Renal cortical epithelial cell (primary cell): ENCODE results near the gene RTP5. TPM values are rescaled to one million over a fixed set of nuclear protein-coding genes. Genes with fewer than 3 reads are reported as not detected.

ENCODE experiments used
- DNase-seq: peaks from one replicate; pipeline ENCODE4 v3.0.0-alpha.2; 2011; ENCODE audit warnings: low read depth
- total RNA-seq: library from RNA; depleted of rRNA; stranded (reverse); fragments of >200 nt; gene quantifications from 2 replicates; pipeline ENCODE4 v1.2.3, GENCODE V29; 2014

The RTP5 gene
- total RNA-seq, 1 donor from 2014 or later, result not detected

DNA sequence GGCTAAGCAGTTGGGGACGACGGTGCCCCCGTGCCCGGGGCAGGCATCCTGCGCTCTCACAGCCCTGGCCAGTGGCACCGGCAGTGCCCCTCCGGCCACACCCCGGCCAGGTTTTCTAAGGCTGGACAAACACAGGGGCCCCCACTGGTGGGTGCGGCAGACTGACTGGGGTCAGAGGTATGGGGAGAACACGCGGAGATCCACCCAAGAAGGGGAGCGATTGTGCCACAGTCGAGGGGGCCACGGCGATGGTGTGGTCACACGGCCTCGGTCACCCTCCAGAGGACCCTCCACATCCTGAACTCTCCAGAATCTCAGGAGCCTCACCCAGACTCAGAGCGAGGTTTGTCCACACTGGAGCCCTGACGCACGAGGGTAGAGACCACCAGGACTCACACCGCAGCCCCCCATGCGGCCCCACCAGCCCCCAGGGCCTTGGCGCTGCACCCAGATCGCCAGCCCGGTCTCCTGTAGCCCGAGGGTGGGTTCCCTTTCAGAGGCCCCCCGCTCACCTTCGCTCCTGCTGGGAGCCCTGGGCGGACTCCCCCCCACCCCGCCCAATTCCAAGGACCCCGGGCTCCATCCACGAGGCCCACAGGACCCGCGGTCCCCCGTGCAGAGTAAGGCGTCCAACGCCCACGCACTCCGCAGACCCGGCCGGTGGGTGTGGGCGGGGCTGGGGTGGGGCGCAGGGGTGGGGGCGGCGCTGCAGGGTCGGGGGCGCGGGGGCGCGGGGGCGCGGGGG lies 26.0 kb upstream of the RTP5 start:
- no peak for DNase-seq

DNA sequence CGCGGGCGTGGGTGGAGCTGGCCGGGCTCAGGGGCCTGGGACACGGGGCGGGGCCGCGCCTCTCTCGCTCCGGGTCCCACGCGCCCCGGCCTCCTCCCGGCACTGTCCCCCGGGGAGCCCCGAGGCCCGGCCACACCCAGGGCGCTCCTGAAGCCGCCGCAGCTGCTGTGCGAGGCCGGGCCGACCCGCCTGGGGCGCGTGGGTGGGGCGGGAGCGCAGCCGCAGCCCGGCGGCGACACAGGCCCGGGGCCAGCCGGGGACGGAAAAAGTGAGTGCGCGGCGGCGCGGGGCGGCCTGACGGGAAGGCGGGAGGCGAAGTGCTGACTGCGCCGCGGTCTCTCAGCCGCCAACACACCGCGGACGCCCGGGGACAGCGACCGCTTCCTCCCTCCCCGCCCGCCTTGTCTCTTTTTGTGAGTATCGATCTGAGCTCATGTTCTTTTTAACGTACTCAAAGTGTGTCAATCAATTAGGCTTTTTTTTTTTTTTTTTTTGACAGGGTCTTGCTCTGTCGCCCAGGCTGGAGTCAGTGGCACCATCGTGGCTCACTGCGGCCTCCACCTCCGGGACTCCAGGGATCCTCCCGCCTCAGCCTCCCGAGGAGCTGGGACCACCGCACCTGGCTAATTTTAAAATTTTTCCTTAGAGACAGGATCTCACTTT lies 25.3 kb upstream of the RTP5 start:
- DNase-seq, result no peak

DNA sequence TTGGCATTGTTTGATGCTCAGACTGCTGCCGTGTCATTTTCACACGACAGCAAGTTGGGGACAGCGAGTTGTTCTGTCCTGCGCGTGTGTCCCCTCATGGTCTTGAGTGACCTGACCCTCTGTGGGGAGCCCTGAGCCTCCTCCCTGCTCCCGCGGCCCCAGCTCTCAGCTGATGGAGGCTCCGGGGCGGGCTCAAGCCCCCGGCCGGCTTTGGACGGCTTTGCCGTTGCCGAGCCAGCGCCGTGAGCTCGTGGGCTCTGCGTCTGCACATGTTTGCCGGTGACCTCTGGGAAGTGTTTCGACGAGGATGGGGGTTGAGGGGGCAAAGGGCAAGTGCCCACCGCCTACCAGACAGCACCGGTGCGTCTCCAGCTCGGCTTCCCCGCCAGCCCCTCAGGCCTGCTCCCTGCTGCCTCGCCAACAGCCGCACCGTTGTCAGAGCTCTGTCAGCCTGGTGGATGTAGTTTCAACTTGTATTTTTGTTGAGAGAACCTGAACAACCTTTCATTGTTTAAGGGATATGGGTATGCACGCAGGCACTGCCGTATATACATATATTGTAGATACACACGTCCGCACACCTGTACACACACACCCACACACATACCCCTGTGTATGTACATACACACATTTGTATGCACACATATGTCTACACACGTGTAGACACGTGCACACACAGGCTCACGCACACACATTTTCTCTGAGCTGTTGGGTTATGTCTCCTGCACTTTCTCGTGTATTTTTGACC lies 24.5 kb upstream of the RTP5 start:
- DNase-seq, result no peak

DNA sequence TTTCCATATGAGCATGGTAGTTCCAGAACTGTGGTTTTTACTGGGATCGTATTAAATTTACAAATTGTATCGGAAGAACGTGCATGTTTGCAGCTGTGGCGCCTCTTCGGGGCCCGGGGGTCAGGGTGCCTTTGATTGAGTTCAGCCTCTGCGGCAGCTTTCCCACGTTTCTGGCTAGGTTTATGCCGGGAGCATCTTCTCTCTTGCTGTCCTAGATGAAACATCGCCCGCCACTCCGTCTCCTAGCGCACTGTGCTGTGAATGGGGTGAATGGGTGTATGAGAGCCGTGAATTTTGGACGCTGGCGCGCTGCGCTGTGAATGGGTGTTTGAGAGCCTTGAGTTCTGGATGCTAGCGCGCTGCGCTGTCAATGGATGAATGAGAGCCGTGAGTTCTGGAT lies 23.1 kb upstream of the RTP5 start:
- no peak for DNase-seq

DNA sequence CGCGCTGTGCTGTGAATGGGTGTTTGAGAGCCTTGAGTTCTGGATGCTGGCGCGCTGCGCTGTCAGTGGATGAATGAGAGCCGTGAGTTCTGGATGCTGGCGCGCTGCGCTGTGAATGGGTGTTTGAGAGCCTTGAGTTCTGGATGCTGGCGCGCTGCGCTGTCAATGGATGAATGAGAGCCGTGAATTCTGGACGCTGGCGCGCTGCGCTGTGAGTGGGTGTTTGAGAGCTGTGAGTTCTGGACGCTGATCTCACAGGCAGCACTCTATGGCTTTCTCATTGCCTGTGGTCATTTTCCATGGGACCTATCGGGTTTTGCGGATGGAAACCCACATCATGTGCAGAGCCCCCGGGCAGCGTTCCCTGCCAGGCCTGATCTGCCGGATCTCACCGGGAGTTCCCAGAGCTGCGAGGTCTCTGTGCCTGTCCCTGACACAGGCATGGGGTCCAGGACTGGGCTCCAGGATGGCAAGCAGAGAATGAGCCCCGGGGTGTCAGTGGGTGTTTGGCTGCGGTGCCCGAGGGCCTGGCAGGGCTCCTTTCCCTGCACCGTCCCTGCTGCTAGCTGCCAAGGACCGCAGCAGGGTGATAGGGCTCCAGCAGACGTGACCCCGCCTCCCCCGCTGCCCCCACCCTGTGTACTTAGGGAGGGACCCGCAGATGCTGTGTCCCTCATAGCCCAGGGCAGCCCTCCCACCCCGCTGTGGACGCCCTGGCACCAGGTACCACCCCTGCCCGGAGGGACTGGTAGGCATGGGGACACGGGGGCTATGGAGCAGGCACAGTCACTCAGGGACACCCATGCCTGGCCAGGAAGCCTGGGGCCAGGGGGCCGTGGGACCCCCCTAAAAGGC lies 20.5 kb upstream of the RTP5 start:
- no peak for DNase-seq

DNA sequence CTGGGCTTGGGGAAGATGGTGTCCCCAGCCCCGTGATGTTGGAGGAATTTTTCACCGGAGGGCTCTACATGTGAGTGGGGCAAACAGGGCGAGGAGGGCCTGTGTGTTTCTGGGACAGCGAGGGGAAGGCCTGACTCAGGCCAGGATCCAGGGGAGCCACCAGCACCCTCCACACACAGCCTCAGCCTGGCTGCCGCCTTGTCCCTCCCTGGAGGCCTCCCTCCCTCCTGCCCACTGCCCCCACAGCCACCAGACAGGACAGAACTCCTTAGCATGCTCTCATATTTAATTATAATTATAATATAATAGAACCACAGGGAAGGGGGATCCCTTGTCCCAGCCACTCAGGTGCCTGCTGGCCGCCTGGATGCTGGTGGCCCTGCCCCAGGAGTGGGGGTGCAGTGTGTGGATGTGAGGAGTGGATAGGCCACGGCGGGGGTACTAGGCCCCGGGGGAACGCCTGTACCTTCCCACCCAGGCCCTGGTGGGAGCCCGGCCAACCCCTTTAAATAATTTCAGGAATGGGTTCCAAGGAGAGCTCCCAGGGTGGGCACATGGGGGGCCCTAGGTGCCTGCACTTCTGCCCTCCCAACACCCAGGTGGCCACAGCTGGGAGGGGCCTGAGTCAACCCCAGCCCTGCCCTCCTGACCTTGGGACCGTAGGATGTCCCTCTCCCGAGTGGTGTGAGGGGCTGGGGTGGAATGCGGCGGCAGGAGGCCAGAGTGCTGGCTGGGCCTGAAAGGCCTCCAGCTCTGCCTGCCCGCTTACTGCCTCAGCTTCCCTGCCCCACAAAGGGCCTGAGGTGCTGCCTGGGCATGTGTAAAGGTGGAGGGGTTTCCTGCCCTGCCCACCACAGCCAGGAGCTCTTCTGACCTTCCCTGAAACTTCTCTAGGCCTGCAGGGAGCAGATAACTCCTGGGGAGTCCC lies 19.6 kb upstream of the RTP5 start:
- DNase-seq, result no peak

DNA sequence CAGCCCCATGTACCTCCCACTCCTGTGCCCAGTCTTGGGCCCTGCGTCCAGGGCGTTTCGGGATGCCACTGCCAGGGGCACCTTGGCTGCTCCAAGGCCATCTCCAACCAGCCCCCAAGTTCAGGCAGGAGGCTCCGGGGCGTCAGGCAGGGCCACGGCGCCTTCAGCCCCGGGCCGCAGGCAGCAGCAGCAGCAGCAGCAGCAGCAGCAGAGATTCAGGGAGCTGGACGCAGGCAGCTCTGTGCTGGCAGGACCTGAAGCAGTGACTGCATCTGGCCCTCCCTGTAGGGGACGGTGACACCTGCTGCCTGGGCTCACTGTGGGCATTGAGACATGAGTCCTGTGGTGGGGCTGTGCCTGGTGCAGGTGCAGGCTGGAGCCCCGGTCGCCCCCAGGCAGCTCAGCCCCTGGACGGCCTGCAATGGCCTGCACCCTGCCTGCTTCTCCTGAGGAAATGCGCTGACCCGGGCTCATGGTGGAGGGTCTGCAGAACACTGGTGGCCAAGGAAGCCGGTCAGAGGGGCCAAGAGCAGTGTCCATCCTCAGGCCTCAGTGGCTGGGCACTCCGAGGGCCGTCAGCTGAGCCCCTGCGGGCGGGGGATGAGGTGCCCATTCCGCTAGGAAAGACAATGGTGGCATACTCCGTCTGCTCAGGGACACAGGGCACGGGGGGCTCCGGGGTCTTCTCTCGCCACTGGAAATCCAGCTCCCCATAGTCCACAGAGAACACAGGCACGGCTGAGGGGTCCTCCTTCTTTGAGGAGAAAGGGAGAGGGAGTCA lies 18.8 kb upstream of the RTP5 start:
- DNase-seq, result no peak

DNA sequence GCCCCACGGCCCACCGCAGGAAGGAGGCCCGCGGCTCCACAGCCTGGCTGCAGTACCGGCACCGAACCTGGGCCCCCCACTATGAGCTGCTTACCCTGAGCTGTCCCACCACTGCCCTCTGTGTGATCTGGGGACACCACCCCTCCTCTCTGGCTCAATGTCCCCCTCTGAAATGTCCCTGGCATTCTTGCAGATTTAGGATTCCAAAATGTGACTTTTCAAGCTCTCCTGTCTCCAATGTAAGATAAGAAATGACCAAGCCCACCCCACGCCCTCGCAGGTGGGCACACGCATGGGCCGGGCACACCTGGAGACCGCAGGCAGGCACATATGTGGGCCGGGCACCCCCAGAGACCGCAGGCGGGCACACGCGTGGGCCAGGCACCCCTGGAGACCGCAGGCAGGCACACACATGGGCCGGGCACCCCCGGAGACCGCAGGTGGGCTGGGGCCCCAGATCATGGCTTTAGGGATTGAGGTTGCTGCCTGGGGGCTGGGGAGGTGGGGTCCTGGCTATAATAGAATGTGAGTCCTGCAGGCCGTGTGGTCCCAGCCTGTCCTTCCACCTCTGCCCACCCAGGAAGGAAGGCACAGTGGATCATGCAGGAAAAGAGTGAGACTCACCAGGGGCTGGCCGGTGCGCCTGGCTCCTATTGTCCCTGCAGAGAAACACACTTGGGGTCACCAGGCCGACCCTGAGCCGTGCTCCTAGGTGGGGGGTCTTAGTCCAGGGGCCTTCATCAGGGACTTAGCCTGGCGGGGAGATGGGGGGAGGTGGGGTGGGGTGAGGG lies 18.0 kb upstream of the RTP5 start:
- DNase-seq, result no peak

DNA sequence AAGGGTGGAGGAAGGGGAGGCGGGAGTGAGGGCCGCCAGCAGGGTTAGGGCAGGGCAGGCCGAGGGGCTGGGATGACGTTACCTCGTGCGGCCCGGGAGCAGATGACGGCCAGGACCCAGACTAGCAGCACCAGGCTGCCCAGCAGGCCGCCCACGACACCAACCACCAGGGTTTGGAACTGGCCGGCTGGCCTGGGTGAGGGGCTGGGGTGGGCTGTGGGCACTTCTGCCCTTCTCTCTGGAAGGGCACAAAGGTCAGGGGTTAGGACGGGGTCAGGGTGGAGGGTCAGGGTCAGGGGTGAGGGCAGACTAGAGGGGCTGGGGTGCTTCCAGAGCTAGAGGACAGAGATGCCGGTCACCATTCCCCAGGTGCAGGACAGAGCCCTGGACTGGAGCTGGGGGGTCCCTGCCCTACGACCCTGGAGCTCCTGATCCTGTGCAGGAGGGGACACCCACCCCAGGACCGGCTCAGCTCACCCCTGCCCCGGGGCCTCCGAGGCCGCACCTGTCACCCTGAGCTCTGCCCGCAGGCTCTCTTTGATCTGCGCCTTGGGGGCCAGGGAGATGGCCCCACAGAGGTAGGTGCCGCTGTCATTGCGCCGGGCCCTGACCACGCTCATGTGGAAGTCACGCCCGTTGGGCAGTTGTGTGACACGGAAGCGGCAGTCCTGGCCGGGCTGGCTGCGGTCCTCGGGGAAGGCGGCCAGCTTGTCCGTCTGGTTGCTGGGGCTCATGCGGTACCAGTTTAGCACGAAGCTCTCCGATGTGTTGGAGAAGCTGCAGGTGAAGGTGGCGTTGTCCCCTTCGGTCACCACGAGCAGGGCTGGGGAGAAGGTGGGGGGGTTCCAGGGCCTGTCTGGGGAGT lies 17.2 kb upstream of the RTP5 start:
- no peak for DNase-seq

DNA sequence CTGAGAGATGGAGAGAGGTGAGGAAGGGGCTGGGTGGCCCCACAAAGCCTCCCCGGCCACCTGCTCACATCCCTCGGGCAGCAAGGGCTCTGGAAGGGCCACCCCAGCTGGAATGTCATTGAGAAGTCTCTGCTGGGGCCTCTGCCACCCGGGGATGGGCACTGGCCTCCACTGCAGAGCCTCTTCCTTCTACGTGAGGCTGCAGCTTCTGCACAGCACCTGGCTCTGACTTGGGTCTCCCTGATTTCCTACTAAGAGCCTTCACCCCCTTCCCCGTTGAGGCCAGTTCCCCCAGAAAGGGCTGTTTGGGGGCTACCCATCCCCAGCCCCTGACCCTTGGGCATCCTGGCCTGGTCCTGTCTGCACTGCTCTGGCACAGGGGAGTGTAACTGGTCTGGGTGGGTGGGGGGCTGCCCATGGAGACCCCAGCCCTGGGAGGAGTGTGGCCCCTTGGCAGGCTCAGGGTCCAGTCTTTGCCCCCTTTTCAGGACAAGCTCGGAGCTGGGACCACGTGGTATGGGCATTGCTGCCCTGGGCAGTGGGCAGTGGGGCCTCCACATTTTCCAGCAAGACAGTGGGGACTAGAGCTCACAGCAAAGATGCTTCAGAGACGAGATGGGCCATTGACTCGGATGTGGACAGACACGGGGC lies 16.4 kb upstream of the RTP5 start:
- no peak for DNase-seq

DNA sequence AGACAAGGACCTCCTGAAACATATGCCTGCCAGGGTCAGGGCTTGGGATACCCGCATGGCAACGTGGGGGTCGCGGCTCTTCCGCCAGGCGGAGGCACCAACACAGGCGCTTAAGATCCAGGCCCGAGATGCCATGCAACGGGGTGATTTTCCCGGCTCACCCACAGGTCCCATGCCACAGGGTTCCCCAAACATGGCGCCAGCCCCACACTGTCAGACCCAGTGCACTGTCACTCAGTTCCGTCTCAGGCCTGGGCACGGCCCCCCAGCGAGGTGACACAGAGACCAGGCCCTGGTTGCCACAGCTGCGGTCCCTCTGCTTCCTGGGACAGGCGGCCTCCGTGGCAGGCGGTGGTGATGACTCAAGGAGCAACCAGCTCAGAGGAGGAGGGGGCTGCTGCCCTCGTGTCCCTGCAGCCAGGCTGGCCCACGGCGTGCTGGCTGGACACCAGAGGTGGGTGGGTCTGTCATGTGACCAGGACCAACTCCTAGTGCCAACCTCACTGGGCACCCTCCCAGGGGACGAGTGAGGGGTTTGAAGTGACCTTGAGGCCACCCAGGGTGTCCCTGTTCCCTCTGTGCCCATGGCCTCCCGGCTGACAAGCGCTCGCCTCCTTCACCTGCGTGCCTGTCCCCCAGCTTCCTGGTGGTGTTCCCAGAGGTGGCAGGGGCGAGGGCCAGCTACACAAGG lies 15.7 kb upstream of the RTP5 start:
- DNase-seq, result no peak

DNA sequence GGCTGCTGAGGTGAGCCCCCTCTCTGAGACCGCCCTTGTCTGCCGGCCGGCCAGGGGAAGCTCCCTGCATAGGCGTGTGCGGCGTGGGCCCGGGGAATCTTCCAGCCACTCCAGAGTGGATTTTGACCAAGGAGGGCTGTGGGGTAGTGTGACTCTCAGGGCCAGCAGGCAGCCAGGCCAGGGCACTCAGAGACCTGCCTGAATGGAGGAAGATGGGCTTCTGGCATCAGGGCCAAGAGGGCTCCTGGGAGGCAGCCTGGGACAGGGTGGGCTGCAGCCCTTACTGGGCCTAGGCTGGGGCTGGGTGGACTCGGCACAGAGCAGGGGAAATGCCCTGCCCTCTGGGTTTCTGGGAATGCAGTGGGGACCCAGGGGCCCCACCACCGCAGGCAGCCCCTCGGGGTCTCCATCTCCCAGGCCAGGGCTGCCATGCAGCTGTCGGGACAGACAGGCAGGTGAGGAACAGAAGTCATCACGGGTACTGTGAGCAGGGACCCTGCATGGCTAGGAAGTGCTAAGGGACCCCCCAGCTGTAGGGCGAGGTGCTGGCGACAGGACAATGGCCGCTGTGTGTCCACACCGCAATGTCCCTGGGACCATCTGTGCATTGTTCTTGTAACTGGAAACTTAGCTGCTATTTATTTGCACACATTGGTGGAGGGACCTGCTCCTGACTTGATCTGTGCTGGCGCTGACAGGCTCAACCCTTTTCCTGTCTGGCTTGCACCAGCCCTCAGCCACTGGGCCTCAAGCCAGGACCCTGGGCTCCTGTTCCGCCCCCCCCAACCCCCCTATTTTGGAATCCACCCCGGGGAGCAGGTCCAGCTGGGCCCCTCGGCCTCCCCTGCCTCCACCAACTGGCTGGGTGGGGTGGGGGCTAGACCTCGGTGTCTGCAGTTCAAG lies 14.9 kb upstream of the RTP5 start:
- no peak for DNase-seq

DNA sequence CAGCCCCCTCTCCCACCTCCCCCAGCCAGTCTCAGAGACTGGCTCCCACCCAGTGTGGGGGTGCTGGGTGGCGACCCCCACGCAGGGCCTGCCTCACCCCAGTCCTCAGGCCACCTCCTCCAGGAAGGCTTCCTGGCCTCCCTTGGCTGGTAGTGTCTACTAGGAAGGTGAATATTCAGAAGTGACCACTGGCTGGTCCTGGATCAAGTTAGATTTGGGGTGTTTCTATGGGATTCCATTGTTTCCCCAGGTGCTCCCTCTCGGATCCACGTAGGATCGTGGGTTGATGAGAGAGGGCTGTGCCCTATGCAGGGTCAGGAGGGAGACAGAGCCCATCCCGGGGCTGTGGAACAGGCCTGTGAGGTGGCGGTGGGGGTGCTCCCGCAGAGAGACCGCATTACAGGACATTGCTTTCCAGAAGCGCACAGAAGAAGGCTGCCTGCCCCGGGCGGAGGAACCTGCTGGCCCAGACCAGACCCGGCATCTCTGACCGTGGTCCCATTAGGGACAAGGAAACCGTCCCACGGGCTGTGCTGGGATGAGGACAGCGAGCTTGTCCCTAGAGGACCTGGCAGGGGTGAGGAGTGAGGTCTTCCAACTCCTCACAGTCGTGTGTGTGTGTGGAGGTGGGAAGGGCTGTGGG lies 14.2 kb upstream of the RTP5 start:
- no peak for DNase-seq

DNA sequence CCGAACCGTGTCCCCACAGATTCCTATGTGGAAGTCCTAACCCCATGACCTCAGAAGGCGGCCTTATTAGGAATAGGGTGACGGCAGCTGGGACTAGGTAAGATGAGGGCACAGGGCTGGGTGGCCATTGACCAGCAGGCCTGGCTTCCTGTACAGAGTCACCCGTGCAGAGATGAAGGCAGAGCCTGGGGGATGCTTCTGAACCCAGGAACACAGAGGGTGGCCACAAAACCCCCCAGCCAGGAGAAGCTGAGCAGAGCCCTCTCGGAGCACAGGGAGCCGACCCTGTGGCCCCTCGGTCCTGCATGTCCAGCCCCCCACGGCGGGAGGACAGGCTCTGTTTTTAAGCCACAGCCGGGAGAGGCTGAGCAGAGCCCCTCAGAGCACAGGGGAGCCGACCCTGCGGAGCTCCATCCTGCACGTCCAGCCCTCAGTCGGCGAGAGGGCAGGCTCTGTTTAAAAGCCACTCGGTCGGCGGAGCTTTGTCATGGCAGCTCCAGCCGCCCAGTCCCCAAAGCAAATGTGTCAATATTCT lies 13.6 kb upstream of the RTP5 start:
- no peak for DNase-seq

DNA sequence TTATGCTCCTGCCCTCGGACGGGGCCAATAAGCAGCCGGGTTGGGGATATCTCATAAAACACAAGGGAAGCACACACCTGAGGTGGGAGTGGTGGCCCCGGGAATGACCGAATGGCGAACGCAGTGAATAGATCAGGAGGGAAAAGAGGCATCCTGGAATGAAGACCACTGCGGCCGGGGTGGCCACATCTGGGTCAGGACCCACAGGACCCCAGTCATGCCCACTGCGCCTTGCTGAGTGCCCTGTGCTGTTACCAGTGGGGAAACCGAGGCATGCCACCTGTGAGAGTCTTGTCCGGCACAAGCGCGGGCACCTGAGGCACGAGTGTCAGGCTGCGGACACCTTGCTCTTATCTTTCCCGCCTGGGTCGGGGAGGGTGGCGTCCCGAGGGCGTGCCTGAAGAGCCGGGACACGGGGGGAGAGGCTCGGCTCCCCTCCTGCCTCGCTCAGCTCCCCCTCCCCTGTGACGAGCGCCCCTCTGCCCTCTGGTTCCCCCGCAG lies 12.4 kb upstream of the RTP5 start:
- no peak for DNase-seq
